HUES64 (cell line): ENCODE measurements around the gene ARHGEF7.

Experiments
- H3K27ac ChIP-seq: 2 replicates; pipeline ENCODE4 v1.7.0; 2013; ENCODE audit warnings: low read depth, low read length, inconsistent platforms
- H3K27me3 ChIP-seq: 2 replicates; pipeline ENCODE4 v1.6.1; 2013; ENCODE audit warnings: mild to moderate bottlenecking, low read length; ENCODE audit not compliant: insufficient read depth
- H3K36me3 ChIP-seq: 2 replicates; pipeline ENCODE4 v1.6.1; 2013; ENCODE audit warnings: mild to moderate bottlenecking, low read length; ENCODE audit not compliant: insufficient read depth
- H3K4me1 ChIP-seq: 2 replicates; pipeline ENCODE4 v1.6.1; 2013; ENCODE audit warnings: mild to moderate bottlenecking, low read length, moderate library complexity; ENCODE audit not compliant: insufficient read depth
- H3K4me3 ChIP-seq: 2 replicates; pipeline ENCODE4 v1.5.1; 2013; ENCODE audit warnings: mild to moderate bottlenecking, low read length, moderate library complexity
- H3K9ac ChIP-seq: 2 replicates; pipeline ENCODE4 v1.6.1; 2013; ENCODE audit warnings: mild to moderate bottlenecking, low read depth, low read length
- H3K9me3 ChIP-seq: 2 replicates; pipeline ENCODE4 v1.6.1; 2013; ENCODE audit warnings: low read depth, low read length; ENCODE audit not compliant: insufficient read depth
- WGBS: fragments of 150-250, 120-280 bp; methylation state at CpG from one replicate; pipeline ENCODE4 v1.1.7; 2013; ENCODE audit warnings: missing lambda C conversion rate; 5-methylcytosine and 5-hydroxymethylcytosine counted together

Gene ARHGEF7

DNA sequence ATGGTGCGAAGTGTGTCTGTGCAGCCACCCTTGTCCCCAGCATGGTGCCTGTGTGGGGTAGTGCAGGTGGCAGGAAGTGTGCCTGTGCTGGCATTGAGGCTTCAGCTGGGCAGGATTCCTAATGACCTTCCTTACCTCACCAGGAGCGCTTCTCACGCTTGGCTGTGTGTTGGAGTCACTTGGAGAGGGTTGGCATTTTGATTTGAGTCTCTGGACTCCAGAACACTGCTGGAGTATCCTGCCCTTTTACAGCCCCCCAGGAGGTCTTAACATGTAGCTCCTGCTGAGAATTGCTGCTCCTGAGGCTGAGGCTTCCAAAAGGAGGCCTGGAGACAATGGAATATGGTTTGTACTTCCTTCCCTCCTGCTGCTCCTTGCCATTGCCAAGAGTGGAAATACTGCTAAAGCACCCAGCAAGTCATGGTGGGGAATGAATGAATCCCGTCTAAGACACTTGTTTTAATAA, 87.1 kb downstream of the ARHGEF7 start:
- H3K27me3 ChIP-seq = no peaks in the 10 kb centered on the region
- no peak overlapping the region for H3K9ac ChIP-seq
- 72% methylated on average over 3 of the region's 4 CpGs for WGBS
- no peaks in the 10 kb centered on the region for H3K9me3 ChIP-seq
- peaks cover 47% of the 10 kb centered on the region for H3K4me1 ChIP-seq
- peaks cover under 1% of the 10 kb centered on the region; the same call in 1 of the 2 replicates for H3K36me3 ChIP-seq
- H3K4me3 ChIP-seq = no peak overlapping the region
- peak overlapping the region; percentile 68; the same call in 1 of the 2 replicates for H3K27ac ChIP-seq

DNA sequence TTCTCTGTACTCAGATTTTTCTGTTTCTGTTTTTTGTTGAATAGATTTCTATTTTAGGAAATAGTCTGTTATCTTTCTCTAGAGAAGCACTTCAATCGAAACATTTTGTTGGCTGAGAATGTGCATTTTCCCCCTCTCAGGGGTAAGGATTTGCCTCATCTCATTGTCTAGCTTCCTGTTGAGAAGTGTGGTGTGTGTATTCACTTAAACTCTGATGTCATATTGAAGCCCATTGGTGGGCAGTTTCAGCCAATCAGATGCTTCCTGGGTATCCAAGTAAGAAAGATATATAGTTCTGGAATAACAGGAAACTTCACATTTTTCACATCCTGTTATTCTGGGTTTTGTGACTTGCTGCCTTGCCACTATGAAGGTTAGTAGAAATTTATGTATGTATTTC, 87.6 kb downstream of the ARHGEF7 start:
- Histone ChIP-seq H3K36me3 (no peaks in the 10 kb centered on the region), H3K4me3 (no peak overlapping the region), H3K9ac (no peak overlapping the region), H3K27ac (peak overlapping the region; percentile 68; the same call in 1 of the 2 replicates), H3K27me3 (no peaks in the 10 kb centered on the region), H3K4me1 (peaks cover 47% of the 10 kb centered on the region), H3K9me3 (no peaks in the 10 kb centered on the region)
- WGBS = 80% methylated on average over 1 of the region's 1 CpG

DNA sequence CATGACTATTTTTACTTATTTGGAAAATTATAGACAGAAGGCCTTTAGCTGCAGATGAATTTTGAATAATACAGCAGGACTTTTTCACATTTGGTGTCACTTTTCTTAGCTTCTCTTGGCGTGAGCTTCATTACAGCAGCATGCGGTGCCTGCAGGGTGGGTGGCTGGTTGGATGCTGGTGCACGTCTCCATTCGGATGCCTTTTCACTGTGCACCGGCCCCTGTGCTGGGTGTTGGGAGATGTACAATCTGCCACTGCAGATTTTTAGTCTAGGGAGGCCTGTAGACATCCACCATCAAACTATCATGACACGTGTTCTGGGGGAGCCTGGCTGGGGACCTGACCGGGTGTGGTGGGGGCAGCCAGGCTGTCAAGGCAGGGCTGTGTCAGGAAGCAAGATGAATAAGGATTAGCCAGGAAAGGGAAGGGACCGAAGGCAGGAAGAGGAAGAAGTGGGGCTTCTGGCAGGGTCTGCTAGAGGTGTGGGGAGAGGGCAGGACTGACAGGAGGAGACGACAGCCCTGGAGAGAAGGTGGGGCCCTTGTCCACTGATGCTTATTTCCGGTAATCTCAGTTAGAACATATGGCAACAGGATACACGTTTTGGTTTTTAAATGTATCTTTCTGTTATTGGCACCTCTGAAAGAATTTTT, 88.8 kb downstream of the ARHGEF7 start:
- WGBS = 76% methylated on average over 11 of the region's 11 CpGs
- Histone ChIP-seq H3K9ac (no peak overlapping the region), H3K4me3 (no peak overlapping the region), H3K27me3 (no peaks in the 10 kb centered on the region), H3K27ac (no peak overlapping the region), H3K9me3 (no peaks in the 10 kb centered on the region), H3K36me3 (no peaks in the 10 kb centered on the region), H3K4me1 (peaks cover 47% of the 10 kb centered on the region)

DNA sequence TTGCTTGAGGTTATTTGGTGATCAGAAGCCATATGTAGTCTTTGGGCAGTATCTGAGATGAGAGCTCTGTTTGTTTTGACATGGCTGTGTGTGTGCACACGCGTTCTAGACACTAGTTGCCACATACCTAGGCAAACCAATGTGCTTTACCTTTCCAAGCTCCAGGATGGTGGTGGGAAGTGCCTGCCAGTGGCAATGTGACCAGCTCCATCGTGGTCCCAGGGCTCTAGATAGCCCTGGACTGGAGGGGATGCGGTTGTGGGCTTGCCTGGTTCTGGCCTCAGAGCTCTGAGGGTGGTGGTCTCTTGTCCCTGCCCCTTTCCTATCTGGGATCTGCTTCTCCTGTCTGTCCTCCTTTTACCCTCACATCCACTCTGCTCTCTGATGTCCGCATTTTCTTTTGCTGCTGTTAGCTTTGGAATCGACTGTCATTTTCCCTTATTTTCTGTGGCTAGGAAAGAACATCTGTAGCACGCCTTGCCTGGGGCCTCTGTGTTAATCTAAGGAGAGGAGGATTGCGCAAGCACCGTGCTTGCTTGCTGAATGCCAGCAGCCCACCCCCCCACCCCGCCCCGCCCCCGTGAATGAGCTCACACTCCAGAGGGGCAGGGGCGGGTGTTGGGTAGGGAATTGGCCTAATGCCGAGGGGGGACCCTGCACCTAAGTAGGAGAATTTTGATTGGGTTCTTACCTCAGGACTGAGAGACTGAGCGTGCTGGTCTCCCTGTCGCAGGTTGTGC, 89.5 kb downstream of the ARHGEF7 start:
- no peak overlapping the region for H3K4me3 ChIP-seq

DNA sequence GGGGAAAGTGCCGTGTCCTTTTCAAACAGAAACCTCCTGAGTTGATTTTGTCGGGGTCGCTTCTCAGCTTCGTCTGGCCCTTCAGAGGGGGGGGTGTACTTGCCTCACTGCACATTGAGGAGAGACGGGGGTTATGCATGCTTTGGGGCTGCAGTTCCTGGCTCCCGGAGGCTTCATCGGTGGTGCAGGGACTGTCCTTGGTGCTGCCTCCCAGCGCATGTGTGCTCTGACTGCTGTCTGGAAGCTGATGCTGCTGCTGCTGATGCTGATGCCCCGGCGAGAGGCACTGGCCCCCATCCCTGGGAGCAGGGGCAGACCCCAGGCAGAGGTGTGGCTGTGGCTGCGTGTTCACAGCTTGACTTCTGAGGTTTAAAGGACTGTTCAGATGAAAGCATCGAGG, 91.0 kb downstream of the ARHGEF7 start:
- Histone ChIP-seq H3K27ac (no peak overlapping the region), H3K27me3 (no peaks in the 10 kb centered on the region), H3K4me1 (peaks cover 67% of the 10 kb centered on the region), H3K9ac (no peak overlapping the region), H3K9me3 (no peaks in the 10 kb centered on the region), H3K4me3 (no peak overlapping the region), H3K36me3 (no peaks in the 10 kb centered on the region)
- 82% methylated on average over 12 of the region's 12 CpGs for WGBS

More for the DNA sequence above, 89.5 kb downstream of the ARHGEF7 start:
- H3K36me3 ChIP-seq = no peaks in the 10 kb centered on the region
- H3K27ac ChIP-seq = no peak overlapping the region
- H3K27me3 ChIP-seq = no peaks in the 10 kb centered on the region
- WGBS = 43% methylated on average over 14 of the region's 16 CpGs
- no peak overlapping the region for H3K9ac ChIP-seq
- H3K9me3 ChIP-seq = no peaks in the 10 kb centered on the region
- peaks cover 53% of the 10 kb centered on the region for H3K4me1 ChIP-seq

DNA sequence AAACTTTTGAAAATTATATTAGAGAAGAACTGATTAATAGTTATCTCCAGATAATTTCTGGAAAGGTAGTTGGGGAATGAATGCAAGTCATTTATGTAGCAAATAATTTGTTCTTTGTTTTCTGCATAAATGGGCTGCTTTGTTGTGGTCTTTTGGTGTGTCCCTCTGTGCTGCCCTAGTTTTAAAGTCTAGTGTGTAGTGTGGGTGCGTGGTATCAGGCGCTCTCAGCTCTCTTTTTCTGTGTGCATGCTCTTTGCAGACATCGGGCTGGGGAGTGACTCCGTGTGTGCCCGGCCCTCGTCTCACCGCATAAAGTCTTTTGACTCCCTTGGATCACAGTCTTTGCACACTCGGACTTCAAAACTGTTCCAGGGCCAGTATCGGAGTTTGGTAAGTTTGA, 94.5 kb downstream of the ARHGEF7 start:
- WGBS = 96% methylated on average over 9 of the region's 9 CpGs
- no peaks in the 10 kb centered on the region for H3K36me3 ChIP-seq
- no peaks in the 10 kb centered on the region for H3K9me3 ChIP-seq
- H3K4me3 ChIP-seq = no peak overlapping the region
- no peak overlapping the region; the same call in 1 of the 2 replicates for H3K27ac ChIP-seq
- no peak overlapping the region; the same call in 1 of the 2 replicates for H3K9ac ChIP-seq
- peaks cover 66% of the 10 kb centered on the region for H3K4me1 ChIP-seq
- H3K27me3 ChIP-seq = no peaks in the 10 kb centered on the region

DNA sequence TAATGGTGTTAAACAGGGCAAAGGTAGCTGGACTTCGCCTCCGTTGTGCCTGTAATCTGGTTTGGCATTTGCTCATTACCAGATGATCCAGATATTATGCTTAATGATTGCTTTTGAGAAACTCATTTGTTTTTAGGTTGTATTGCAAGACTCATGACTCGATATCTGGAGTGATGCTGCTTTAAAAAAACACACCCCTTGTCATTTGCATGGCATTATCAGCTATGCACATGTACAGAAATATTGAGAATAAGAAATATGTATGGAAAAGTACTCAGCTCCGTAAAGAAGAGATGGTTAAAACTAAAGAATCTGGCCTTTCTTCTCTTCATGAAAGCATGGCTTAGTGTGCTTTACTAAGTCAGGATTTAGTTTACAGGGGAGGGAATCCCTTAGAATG, 95.0 kb downstream of the ARHGEF7 start:
- Histone ChIP-seq H3K27me3 (no peaks in the 10 kb centered on the region), H3K27ac (peak overlapping the region; percentile 90), H3K4me3 (no peak overlapping the region), H3K4me1 (peaks cover 68% of the 10 kb centered on the region), H3K9ac (peak overlapping the region; percentile 15; the same call in 1 of the 2 replicates), H3K9me3 (no peaks in the 10 kb centered on the region), H3K36me3 (no peaks in the 10 kb centered on the region)
- 89% methylated on average over 4 of the region's 4 CpGs for WGBS

DNA sequence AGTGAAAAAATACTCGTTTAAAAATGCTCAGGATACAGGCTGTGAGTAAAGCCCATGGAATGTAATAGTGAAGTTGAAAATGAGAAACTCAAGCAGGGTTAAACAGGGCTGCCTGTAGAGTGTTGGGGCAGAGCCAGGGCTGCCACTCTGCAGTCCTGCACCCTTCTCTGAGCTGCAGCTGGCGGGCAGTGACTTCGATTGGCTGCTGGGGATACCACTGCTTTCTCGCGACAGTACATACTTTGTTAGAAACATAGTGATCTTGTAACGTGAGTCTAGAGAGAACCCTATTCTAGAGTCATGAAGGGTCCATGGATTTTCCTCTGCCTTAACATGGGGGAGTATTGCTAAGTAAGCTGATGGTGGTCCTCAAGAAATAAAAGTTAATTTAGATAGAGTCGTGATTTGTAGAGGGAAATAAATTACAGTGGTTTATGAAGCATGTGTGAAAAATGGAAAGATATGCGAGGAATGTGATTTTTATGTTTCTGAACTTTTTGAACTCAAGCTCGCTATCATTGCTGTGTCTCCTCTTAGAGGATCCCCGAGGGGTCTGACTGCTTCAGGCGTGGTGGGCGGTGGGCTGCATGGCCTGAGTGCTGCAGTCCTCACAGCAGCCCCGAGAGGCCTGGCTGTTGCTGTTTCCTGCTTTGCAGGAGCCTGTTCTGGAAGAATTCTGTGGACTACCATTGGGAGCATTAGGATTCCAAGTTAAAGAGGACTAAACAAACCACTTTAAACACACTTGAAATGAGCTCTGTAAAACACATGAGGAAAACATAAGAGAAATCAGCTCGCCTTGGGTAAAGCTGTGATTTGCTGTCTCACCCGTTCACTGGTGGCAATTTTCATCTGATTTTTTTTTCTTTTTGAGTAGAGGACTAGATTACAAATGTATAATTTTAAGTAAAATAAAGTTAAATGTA, 95.7 kb downstream of the ARHGEF7 start:
- H3K4me3 ChIP-seq = no peak overlapping the region
- no peaks in the 10 kb centered on the region for H3K9me3 ChIP-seq
- peak overlapping the region; percentile 70; the same call in 1 of the 2 replicates for H3K9ac ChIP-seq
- WGBS = 72% methylated on average over 15 of the region's 15 CpGs
- no peaks in the 10 kb centered on the region for H3K36me3 ChIP-seq
- H3K27ac ChIP-seq = peak overlapping the region; percentile 90
- peaks cover 69% of the 10 kb centered on the region for H3K4me1 ChIP-seq
- H3K27me3 ChIP-seq = no peaks in the 10 kb centered on the region

DNA sequence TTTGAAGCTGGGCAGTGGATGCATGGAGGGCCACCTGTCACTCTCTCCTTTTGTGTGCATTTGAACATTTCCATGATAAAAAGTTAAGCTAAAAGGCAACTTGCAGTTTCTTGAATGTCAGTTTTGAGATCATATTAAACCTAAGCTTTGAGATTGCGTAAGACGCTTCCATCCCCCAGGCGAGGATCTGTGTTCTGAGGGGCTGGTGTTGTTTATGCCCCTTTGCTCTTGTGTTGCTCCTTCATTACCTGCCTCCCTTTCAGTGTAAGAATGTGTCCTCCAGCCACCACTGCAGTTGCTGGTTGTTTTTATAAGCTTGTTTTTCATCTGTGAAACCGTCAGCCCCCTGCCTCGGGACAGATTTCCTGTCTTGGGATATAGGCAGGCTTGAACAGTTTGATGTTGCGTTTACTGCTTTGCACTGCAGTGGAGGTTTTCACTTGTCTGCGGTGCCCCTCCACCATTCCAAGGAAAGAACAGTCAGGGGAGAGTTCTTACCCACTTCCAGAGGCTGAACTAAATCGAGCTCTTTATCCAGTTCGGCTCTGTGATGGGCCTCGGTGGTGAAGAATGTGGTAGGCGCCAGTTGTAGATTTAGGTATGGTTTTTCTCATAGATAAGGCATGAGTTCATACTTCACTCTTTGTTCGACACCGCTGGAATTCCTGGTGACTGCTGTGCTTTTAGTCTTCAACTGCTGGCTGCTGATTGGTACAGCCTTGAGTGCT, 96.8 kb downstream of the ARHGEF7 start:
- H3K9me3 ChIP-seq = no peaks in the 10 kb centered on the region
- no peaks in the 10 kb centered on the region for H3K36me3 ChIP-seq
- 39% methylated on average over 13 of the region's 13 CpGs for WGBS
- no peaks in the 10 kb centered on the region for H3K27me3 ChIP-seq
- H3K4me3 ChIP-seq = peak overlapping the region; percentile 29; the same call in 1 of the 2 replicates
- peak overlapping the region; percentile 70; the same call in 1 of the 2 replicates for H3K9ac ChIP-seq
- H3K4me1 ChIP-seq = peaks cover 71% of the 10 kb centered on the region
- H3K27ac ChIP-seq = peak overlapping the region; percentile 90

DNA sequence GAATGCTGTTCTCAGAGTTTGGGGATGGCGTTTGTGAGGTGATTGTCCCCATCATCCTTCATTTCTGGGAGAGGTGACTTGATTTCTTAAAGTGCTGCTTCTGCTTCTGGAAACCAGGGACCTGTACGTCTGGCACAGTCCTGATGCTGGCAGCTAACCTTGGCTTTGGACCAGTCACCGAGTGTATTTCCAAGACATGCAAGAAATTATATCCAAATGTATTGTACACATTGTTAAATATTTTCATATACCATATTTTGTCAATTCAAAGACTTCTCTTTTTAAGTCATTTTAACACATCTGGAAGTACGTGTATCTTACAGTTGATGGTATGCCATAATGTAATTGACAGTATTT, 97.4 kb downstream of the ARHGEF7 start:
- no peaks in the 10 kb centered on the region for H3K9me3 ChIP-seq
- H3K27ac ChIP-seq = peak overlapping the region; percentile 90
- H3K27me3 ChIP-seq = no peaks in the 10 kb centered on the region
- peaks cover 71% of the 10 kb centered on the region for H3K4me1 ChIP-seq
- H3K9ac ChIP-seq = no peak overlapping the region
- 70% methylated on average over 4 of the region's 4 CpGs for WGBS
- no peaks in the 10 kb centered on the region for H3K36me3 ChIP-seq
- 0 out of 2 replicates have a peak overlapping the region, but pooled peaks have one; percentile 29 for H3K4me3 ChIP-seq
